Measurements from ENCODE around the gene NPAS2. TPM values are rescaled to one million over a fixed set of nuclear protein-coding genes. Genes with fewer than 3 reads are reported as not detected.

The NPAS2 gene
- total RNA-seq, 3 donors from 2014 or later (not counting 1 experiment from before 2014, with no cell fraction given), result not detected

GRCh38 chr2:100808582-100808981 is 11.4 kb upstream of the NPAS2 start:
- no peaks in the 10 kb centered on the region for H3K9me3 Mint-ChIP-seq
- Histone ChIP-seq H3K4me3 (ENCODE audit: low read length) (no peak overlapping the region), H3K9me3 (ENCODE audit: control insufficient read depth, insufficient read depth, low read length) (no peaks in the 10 kb centered on the region), H3K36me3 (ENCODE audit: control insufficient read depth, insufficient read depth, low read length) (no peaks in the 10 kb centered on the region), H3K27me3 (ENCODE audit: control insufficient read depth, insufficient read depth, low read length) (no peaks in the 10 kb centered on the region), H3K27ac (ENCODE audit: low read length) (no peak overlapping the region), H3K4me1 (ENCODE audit: control insufficient read depth, insufficient read depth, low read length) (no peaks in the 10 kb centered on the region)
- WGBS (ENCODE audit: insufficient coverage), result 89% methylated on average over 4 of the region's 4 CpGs
- H3K4me1 Mint-ChIP-seq, result no peaks in the 10 kb centered on the region
- no peak overlapping the region for H3K27ac Mint-ChIP-seq
- intact Hi-C loops (cut with micrococcal nuclease), result no loop called here
- no peak for TF ChIP-seq CTCF (IDR thresholded peaks at IDR 0.05)
- peaks cover 23 to 48% of the 10 kb centered on the region in 2 donors for H3K27me3 Mint-ChIP-seq (ENCODE audit: low read depth in 2 of 2)
- DNase-seq, result no peak
- ATAC-seq, result no peak
- H3K4me3 Mint-ChIP-seq, result no peak overlapping the region
- H3K36me3 Mint-ChIP-seq, result no peaks in the 10 kb centered on the region

GRCh38 chr2:100809506-100809905 is 10.4 kb upstream of the NPAS2 start:
- Mint-ChIP-seq H3K9me3 (no peaks in the 10 kb centered on the region), H3K4me1 (no peaks in the 10 kb centered on the region), H3K36me3 (no peaks in the 10 kb centered on the region), H3K4me3 (no peak overlapping the region), H3K27me3 (ENCODE audit: low read depth in 2 of 2) (peaks cover 23 to 50% of the 10 kb centered on the region in 2 donors), H3K27ac (no peak overlapping the region)
- Histone ChIP-seq H3K27ac (ENCODE audit: low read length) (no peak overlapping the region), H3K36me3 (ENCODE audit: control insufficient read depth, insufficient read depth, low read length) (no peaks in the 10 kb centered on the region), H3K27me3 (ENCODE audit: control insufficient read depth, insufficient read depth, low read length) (no peaks in the 10 kb centered on the region), H3K4me1 (ENCODE audit: control insufficient read depth, insufficient read depth, low read length) (no peaks in the 10 kb centered on the region), H3K9me3 (ENCODE audit: control insufficient read depth, insufficient read depth, low read length) (no peaks in the 10 kb centered on the region), H3K4me3 (ENCODE audit: low read length) (no peak overlapping the region)
- intact Hi-C loops (cut with micrococcal nuclease), result no loop called here
- TF ChIP-seq CTCF (IDR thresholded peaks at IDR 0.05), result no peak
- ATAC-seq (no peak), DNase-seq (no peak)
- 82% methylated on average over 3 of the region's 3 CpGs for WGBS (ENCODE audit: insufficient coverage)

- Mint-ChIP-seq H3K9me3 (no peaks in the 10 kb centered on the region), H3K27ac (no peak overlapping the region), H3K4me1 (no peaks in the 10 kb centered on the region), H3K36me3 (no peaks in the 10 kb centered on the region), H3K27me3 (ENCODE audit: low read depth in 2 of 2) (peaks cover 28 to 55% of the 10 kb centered on the region in 2 donors), H3K4me3 (no peak overlapping the region)
- no peak for TF ChIP-seq CTCF (IDR thresholded peaks at IDR 0.05)
- WGBS (ENCODE audit: insufficient coverage), result 90% methylated on average over 4 of the region's 5 CpGs
- Histone ChIP-seq H3K36me3 (ENCODE audit: control insufficient read depth, insufficient read depth, low read length) (no peaks in the 10 kb centered on the region), H3K27me3 (ENCODE audit: control insufficient read depth, insufficient read depth, low read length) (no peaks in the 10 kb centered on the region), H3K27ac (ENCODE audit: low read length) (no peak overlapping the region), H3K4me3 (ENCODE audit: low read length) (no peak overlapping the region), H3K4me1 (ENCODE audit: control insufficient read depth, insufficient read depth, low read length) (no peaks in the 10 kb centered on the region), H3K9me3 (ENCODE audit: control insufficient read depth, insufficient read depth, low read length) (no peaks in the 10 kb centered on the region)
- no peak for ATAC-seq
- intact Hi-C loops (cut with micrococcal nuclease), result no loop called here
- no peak for DNase-seq
Observed at GRCh38 chr2:100810603-100811145, 9.3 kb upstream of the NPAS2 start.

- no peak for ATAC-seq
- Mint-ChIP-seq H3K4me1 (no peaks in the 10 kb centered on the region), H3K36me3 (no peaks in the 10 kb centered on the region), H3K9me3 (no peaks in the 10 kb centered on the region), H3K4me3 (no peak overlapping the region), H3K27ac (no peak overlapping the region), H3K27me3 (ENCODE audit: low read depth in 2 of 2) (peaks cover 35 to 65% of the 10 kb centered on the region in 2 donors)
- no peak overlapping the region for H3K4me3 ChIP-seq (ENCODE audit: low read length)
- no peak overlapping the region for H3K27ac ChIP-seq (ENCODE audit: low read length)
- WGBS (ENCODE audit: insufficient coverage), result 82% methylated on average over 4 of the region's 4 CpGs
- no peaks in the 10 kb centered on the region for H3K9me3 ChIP-seq (ENCODE audit: control insufficient read depth, insufficient read depth, low read length)
- intact Hi-C loops (cut with micrococcal nuclease), result no loop called here
- no peaks in the 10 kb centered on the region for H3K36me3 ChIP-seq (ENCODE audit: control insufficient read depth, insufficient read depth, low read length)
- peak in 1 of 2 donors; percentile 47 for DNase-seq
- no peak for TF ChIP-seq CTCF (IDR thresholded peaks at IDR 0.05)
- no peaks in the 10 kb centered on the region for H3K4me1 ChIP-seq (ENCODE audit: control insufficient read depth, insufficient read depth, low read length)
- no peaks in the 10 kb centered on the region for H3K27me3 ChIP-seq (ENCODE audit: control insufficient read depth, insufficient read depth, low read length)
Observed at GRCh38 chr2:100812116-100812515, 7.8 kb upstream of the NPAS2 start.

Measured in natural killer cell (primary cell).